ENCODE data around the gene HIF3A.

DNA sequence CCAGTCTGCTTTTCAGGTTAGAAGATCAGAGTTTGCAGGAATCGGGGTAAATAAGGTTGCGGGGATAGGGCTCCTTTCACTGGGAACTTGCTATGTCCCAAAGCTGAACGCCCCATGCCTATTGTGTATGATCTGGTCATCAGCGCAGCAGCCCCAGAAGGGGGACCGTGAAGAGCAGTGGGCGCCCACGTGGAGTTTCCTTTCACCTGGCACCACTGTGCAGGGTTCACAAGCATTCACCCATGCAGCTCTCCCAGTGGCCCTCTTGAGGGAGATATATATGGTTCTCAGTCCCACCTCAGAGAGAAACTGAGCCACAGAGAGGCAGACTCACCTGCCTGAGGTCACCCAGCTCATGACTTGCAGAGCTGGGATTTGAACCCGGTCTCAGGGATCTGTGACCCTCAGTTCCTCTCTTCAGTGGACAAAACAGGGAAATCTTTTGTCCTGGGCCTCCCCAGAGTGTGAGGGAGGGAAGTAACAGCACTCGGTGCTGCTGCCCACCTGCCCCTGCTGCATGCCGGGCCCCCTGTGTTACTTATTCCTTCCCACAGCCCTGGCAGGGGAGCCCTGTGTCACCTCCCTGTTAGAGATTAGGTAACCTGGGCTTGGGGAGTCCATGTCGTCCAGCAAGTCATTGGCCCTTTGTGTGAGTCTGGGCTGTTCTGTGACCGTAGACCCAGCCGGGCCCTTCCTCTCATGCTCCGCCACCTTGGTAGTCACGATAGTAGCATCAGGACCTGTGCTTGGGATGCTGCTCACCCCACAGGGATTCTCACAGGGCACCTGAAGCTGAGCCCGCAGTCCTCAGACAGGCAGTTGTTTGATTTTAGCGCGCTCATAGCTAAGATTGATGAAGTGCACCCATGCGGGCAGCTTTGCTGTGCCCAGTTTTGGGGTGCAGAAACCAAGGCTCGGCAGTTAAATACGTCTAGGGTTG, 78.0 kb downstream of the HIF3A start:
- TF ChIP-seq, protein P1, sequence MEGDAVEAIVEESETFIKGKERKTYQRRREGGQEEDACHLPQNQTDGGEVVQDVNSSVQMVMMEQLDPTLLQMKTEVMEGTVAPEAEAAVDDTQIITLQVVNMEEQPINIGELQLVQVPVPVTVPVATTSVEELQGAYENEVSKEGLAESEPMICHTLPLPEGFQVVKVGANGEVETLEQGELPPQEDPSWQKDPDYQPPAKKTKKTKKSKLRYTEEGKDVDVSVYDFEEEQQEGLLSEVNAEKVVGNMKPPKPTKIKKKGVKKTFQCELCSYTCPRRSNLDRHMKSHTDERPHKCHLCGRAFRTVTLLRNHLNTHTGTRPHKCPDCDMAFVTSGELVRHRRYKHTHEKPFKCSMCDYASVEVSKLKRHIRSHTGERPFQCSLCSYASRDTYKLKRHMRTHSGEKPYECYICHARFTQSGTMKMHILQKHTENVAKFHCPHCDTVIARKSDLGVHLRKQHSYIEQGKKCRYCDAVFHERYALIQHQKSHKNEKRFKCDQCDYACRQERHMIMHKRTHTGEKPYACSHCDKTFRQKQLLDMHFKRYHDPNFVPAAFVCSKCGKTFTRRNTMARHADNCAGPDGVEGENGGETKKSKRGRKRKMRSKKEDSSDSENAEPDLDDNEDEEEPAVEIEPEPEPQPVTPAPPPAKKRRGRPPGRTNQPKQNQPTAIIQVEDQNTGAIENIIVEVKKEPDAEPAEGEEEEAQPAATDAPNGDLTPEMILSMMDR (IDR thresholded peaks at IDR 0.05; ENCODE audit: extremely low read depth in 1 of 2, insufficient read depth in 1 of 2, low read depth in 1 of 2, low read length in 2 of 2), result no peak
- TF ChIP-seq POLR2AphosphoS5 (IDR thresholded peaks at IDR 0.05; ENCODE audit: insufficient read depth, low read depth, low read length) (no peak), EZH2 (IDR thresholded peaks at IDR 0.05; ENCODE audit: borderline replicate concordance, low read depth, low read length, severe bottlenecking) (no peak), POLR2A (IDR thresholded peaks at IDR 0.05; ENCODE audit: low read depth, low read length) (no peak), JUN (IDR thresholded peaks at IDR 0.05; ENCODE audit: borderline replicate concordance, insufficient read depth, insufficient read length, low read depth) (no peak)
